GM12865 (cell line): Measurements from ENCODE around the gene ABCC9.

Experiments
- DNase-seq: peaks from one replicate; pipeline ENCODE4 v3.0.0; 2010; ENCODE audit warnings: low read depth
- H3K4me3 ChIP-seq: 2 replicates; pipeline ENCODE4 v1.5.1; 2011; ENCODE audit warnings: mild to moderate bottlenecking, low read depth, low read length, control low read depth
- TF ChIP-seq, protein P1 (sequence below): IDR thresholded peaks from 2 replicates; pipeline ENCODE4 v1.5.1; 2011; ENCODE audit warnings: low read length, control low read depth, low read depth, inconsistent platforms; ENCODE audit not compliant: insufficient read depth; ENCODE audit errors: missing control alignments

The ABCC9 gene

DNA sequence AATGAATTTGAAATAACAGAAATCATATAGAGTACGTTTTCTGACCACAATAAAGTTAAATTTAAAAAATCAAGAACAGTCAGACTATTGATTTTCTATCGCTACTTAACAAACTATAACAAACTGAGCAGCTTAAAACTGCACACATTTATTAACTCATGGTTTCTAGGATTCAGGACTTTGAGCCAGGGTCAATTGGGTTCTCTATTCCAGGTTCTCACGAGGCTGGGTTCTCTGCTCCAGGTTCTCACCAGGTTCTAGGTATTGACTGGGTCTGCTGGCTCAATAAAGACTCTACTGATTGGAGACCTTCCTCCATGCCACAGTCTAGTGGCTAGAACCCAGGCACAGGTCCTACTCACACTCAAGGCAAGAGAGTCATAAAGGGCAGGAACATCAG, 22.8 kb downstream of the ABCC9 start:
- no peak overlapping the region for H3K4me3 ChIP-seq
- no peak for DNase-seq

DNA sequence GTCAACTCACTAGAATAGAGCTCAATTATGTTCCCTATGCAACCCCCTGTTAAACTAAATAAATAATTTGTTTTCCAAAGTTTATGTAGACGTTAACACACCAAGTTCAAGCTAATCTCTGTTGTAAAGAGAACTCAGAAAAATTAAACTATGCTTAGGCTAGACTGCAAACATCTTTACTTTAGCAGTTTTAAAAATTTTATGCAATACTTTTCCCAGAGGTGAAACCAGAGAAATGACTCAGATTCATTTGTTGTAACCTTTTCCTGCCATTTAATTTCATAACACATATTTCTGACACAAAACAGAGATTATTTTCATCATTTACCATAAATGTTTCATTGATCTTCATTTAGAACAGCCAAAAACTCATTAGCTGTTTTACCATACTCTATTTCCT, 27.4 kb downstream of the ABCC9 start:
- TF ChIP-seq, protein P1, sequence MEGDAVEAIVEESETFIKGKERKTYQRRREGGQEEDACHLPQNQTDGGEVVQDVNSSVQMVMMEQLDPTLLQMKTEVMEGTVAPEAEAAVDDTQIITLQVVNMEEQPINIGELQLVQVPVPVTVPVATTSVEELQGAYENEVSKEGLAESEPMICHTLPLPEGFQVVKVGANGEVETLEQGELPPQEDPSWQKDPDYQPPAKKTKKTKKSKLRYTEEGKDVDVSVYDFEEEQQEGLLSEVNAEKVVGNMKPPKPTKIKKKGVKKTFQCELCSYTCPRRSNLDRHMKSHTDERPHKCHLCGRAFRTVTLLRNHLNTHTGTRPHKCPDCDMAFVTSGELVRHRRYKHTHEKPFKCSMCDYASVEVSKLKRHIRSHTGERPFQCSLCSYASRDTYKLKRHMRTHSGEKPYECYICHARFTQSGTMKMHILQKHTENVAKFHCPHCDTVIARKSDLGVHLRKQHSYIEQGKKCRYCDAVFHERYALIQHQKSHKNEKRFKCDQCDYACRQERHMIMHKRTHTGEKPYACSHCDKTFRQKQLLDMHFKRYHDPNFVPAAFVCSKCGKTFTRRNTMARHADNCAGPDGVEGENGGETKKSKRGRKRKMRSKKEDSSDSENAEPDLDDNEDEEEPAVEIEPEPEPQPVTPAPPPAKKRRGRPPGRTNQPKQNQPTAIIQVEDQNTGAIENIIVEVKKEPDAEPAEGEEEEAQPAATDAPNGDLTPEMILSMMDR: no peak
- no peak overlapping the region for H3K4me3 ChIP-seq
- DNase-seq: no peak

More for the DNA sequence above, 22.8 kb downstream of the ABCC9 start:
- TF ChIP-seq, protein P1: no peak

DNA sequence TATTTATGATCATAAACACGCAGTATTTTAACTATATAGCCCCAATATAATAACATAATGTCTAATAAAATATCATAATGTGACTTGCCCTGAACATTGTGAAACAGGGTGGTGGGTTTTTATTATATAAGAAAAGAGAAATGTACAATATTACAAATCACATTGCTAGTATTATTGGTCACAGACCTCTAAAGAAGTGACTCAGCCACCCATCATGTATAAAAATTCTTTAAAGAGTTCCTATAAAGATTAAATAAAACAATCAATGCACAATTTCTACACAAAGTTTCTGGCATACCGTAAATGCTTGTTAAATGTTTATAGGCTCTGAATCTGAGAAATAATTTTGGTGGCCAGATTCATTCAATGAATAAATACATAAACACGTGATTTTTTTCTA, 28.9 kb downstream of the ABCC9 start:
- no peak overlapping the region for H3K4me3 ChIP-seq
- DNase-seq: no peak
- TF ChIP-seq, protein P1: no peak

DNA sequence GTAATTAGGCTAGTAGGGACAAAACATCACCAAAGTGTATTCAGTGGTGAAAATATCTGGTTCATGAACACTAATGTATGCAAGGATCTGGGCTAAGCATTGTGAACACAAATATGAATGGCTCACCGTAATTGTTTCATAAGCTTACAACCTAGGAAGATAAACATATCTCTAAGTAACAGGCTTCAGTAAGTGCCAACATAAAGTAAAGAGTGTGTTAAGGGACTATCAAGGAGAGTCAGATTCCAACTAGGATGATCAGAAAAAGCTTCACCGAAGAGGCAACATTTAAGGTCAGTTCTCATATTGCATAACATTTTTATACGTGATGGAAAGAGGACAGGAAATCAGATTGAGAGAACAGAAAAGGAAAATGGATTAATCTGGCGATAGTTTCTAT, 29.4 kb downstream of the ABCC9 start:
- no peak overlapping the region for H3K4me3 ChIP-seq
- TF ChIP-seq, protein P1: no peak
- no peak for DNase-seq

DNA sequence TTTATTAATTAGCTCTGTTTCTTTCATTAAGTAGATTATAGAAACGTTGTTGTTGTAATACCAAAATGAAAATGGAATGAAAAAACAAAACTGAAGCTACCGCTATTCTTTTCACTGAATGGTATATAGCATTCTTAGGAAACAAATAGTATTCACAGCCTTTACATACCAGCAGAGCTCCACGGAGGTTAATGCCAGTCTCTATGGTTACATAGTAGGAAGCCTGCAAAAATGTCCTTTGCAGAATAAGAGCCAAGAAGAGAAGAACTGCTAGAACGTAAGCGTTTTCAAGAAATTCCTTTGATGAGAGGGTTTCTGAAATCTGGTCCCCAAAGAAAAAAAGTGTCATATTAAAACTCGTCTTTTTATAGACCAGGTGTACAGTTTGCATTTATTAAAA, 30.6 kb downstream of the ABCC9 start:
- DNase-seq: no peak
- TF ChIP-seq, protein P1: no peak
- no peak overlapping the region for H3K4me3 ChIP-seq

DNA sequence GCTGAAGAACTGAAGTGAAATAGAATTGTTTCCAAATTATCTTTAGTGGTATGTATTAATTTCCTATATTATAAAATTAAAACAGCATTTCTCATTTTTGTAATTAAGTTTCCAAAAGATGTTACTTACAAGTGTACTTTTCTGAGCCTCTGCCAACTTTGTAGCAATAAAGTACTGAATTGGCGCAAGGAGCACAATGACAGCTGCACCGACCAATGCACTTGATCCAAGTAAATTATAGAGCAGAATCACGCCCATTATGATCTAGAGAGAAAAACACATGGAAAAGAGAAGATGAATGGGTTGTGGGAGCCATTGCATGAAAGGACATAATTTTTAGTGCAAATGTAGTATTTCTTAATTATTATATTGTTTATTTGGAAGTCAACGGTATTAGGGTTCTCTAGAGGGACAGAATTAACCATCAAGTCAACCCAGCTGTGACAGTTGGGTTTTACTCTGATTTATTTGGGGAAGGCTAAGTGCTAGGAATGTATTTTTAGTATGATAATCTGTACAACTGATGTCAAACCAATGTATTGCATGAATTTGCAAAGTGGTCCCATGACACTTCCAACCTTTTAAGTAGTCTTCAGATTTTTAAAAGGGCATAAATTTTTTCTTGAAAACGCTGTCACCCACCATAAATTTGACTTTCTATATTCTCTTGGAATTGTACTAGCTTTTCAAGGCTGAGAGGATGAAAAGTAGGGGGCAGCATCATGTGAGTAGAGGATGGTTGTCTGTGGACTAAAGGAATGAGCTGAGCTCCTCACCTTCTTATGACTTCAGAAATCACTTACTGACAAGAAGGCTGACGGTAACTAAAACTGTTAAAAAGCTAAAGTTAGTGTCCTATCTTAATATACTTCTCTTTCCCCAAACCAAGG, 33.0 kb downstream of the ABCC9 start:
- H3K4me3 ChIP-seq: no peak overlapping the region
- no peak for DNase-seq
- TF ChIP-seq, protein P1: no peak
